Right atrium auricular region (tissue), 2 donors: ENCODE measurements around the gene EME1. TPM values are rescaled to one million over a fixed set of nuclear protein-coding genes. Genes with fewer than 3 reads are reported as not detected.
A peak's percentile ranks its signal among the peaks of the same experiment; 100 is the strongest.
"Not testable (repeated sequence)": the region's sequence is repeated elsewhere in the genome, so short reads cannot be mapped to it uniquely, and the experiment has no call there.

Experiments
- DNase-seq: peaks from one replicate; pipeline ENCODE4 v3.0.0-alpha.2; 2019; ENCODE audit warnings: low spot score
- H3K27ac ChIP-seq, 2 donors: fragments of 200-600 bp; sonication (generic); 1 replicate in 1 of 2; 2 replicates in 1 of 2; pipeline ENCODE4 v1.5.1; 2016 to 2019
- H3K27me3 ChIP-seq, 2 donors: fragments of 200-600 bp; sonication (generic); one replicate each; pipeline versions ENCODE4 v1.5.1 to v1.6.0; 2017 to 2019
- H3K36me3 ChIP-seq: fragments of 200-600 bp; sonication (generic); one replicate; pipeline ENCODE4 v1.5.1; 2016
- H3K4me1 ChIP-seq, 2 donors: fragments of 200-600 bp; sonication (generic); one replicate each; pipeline versions ENCODE4 v1.5.1 to v1.6.0; 2017 to 2019
- H3K4me3 ChIP-seq, 2 donors: fragments of 200-600 bp; sonication (generic); 1 replicate in 1 of 2; 2 replicates in 1 of 2; pipeline ENCODE4 v1.5.1; 2017 to 2019; ENCODE audit warnings: mild to moderate bottlenecking in 1 of 2, moderate library complexity in 1 of 2
- H3K9me3 ChIP-seq, 2 donors: fragments of 200-600 bp; sonication (generic); one replicate each; pipeline ENCODE4 v1.5.1; 2019
- total RNA-seq, 2 donors: library from RNA; depleted of rRNA; stranded (reverse); fragments of >200 nt; gene quantifications; one replicate each; pipeline ENCODE4 v1.1.0, GENCODE V29; 2016
- TF ChIP-seq, protein P1 (sequence below), 2 donors: fragments of 200-600 bp; sonication (generic); IDR thresholded peaks; one replicate each; pipeline ENCODE4 v1.5.1; 2019; ENCODE audit warnings: antibody characterized with exemption in 2 of 2

The EME1 gene
- total RNA-seq, 2 donors from 2014 or later, result 0.33 TPM; not detected in 1

- Histone ChIP-seq H3K27ac (peak overlapping the region; percentile 86 to 92), H3K36me3 (no peaks in the 10 kb centered on the region), H3K4me3 (peak overlapping the region; percentile 58 to 75), H3K27me3 (no peaks in the 10 kb centered on the region), H3K9me3 (no peaks in the 10 kb centered on the region), H3K4me1 (peaks cover 0 to 44% of the 10 kb centered on the region in 2 donors)
- DNase-seq, result no peak
- TF ChIP-seq, protein P1, sequence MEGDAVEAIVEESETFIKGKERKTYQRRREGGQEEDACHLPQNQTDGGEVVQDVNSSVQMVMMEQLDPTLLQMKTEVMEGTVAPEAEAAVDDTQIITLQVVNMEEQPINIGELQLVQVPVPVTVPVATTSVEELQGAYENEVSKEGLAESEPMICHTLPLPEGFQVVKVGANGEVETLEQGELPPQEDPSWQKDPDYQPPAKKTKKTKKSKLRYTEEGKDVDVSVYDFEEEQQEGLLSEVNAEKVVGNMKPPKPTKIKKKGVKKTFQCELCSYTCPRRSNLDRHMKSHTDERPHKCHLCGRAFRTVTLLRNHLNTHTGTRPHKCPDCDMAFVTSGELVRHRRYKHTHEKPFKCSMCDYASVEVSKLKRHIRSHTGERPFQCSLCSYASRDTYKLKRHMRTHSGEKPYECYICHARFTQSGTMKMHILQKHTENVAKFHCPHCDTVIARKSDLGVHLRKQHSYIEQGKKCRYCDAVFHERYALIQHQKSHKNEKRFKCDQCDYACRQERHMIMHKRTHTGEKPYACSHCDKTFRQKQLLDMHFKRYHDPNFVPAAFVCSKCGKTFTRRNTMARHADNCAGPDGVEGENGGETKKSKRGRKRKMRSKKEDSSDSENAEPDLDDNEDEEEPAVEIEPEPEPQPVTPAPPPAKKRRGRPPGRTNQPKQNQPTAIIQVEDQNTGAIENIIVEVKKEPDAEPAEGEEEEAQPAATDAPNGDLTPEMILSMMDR (IDR thresholded peaks at IDR 0.05), result no peak
These were observed 53.4 kb downstream of the EME1 start for GRCh38 chr17:50426472-50426782.

DNA sequence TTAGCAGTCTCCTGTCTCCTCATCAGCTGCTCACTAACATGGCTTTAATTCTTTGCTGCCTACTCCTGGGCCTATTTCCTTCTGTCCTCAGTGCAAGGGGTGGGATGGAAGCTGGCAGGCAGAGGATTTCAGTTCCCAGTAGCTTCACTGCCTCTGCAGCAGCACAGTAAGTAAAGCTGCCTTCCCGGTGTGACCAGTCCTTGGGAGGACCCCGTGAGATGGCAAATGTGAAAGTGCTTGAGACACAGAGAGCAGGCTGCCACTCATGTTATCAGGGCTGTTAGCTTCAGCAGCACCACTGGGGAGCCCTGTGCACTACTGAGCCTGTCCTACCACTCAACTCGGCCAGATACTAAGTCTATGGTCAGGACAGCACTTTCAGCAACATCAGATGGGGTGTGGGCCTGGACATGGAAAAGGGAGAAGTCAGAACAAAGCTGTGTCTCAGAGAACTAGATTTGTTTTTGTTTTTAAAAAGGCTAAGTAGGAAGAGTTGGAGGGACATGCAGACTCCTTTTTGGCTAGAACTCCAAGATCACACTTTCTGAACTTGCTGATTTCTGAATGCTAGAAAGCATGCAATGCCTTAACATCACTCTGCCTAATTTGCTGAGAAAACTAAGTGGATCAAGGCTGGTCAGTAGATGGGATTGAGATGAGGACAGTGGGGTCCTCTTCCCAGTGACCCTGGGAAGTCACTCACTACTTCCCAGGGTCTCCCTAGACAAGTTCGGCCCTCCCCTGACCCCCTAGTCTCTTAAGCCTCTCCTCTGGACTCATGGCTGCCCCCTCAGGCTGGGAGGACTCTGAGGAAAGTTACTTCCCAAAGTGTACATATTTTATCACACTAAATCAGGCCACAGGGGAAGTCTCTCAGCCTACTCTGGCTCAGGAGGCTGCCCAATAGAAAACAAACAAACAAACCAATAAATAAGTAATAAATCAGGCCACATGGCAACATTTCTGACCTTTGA, 54.1 kb downstream of the EME1 start:
- Histone ChIP-seq H3K9me3 (no peaks in the 10 kb centered on the region), H3K27ac (peak overlapping the region; percentile 86 to 92), H3K4me3 (peak overlapping the region; percentile 58 to 75), H3K36me3 (no peaks in the 10 kb centered on the region), H3K27me3 (no peaks in the 10 kb centered on the region), H3K4me1 (peaks cover 0 to 44% of the 10 kb centered on the region in 2 donors)
- DNase-seq, result peak; percentile 61
- TF ChIP-seq, protein P1 (IDR thresholded peaks at IDR 0.05), result no peak

DNA sequence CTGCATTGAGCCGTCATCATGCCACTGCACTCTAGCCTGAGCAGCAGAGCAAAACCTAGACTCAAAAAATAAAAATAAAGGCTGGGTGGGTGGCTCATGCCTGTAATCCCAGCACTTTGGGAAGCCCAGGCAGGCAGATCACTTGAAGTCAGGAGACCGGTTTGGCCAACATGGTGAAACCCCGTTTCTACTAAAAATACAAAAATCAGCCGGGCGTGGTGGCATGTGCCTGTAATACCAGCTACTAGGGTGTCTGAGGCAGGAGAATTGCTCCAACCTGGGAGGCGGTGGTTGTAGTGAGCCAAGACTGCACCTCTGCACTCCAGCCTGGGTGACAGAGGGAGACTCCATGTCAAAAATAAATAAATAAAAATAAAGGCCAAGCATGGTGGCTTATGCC, 55.1 kb downstream of the EME1 start:
- H3K27me3 ChIP-seq, DNase-seq, H3K4me3 ChIP-seq, H3K9me3 ChIP-seq, H3K36me3 ChIP-seq: not testable (repeated sequence)
- Histone ChIP-seq H3K27ac (peak overlapping the region; percentile 86 to 92), H3K4me1 (peaks cover 0 to 44% of the 10 kb centered on the region in 2 donors)

DNA sequence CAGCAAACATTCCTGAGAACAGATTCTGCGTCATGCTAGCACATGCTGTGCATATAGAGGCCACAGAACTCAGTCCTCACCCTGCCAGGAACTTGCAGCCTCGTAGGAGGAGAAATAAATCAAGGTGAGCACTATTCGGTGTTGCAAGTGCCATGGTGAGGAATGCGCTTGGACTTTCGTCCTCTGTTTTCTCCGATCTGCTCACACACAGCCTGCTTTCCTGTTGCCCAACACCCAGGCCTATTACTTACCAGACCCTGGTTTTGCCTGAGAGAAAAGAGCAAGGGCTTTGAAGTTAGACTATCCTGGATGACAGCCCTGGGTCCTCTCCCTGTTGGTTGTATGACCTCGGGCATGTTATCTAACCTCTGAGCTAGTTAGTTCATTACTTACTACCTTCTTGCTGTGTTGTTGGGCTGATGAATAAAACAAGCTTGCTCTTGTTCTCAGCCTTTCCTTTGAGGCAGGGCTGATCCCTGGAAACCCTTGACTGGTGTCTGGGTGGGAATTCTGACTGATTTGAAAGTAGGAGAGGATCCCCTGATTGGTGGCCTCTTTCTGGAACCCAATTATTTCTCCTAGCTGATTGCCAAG, 55.9 kb downstream of the EME1 start:
- Histone ChIP-seq H3K9me3 (no peaks in the 10 kb centered on the region), H3K36me3 (no peaks in the 10 kb centered on the region), H3K27ac (peak overlapping the region in 1 of 2 donors; percentile 15), H3K27me3 (no peaks in the 10 kb centered on the region), H3K4me1 (peaks cover 0 to 44% of the 10 kb centered on the region in 2 donors), H3K4me3 (no peak overlapping the region)
- TF ChIP-seq, protein P1 (IDR thresholded peaks at IDR 0.05), result no peak
- no peak for DNase-seq

DNA sequence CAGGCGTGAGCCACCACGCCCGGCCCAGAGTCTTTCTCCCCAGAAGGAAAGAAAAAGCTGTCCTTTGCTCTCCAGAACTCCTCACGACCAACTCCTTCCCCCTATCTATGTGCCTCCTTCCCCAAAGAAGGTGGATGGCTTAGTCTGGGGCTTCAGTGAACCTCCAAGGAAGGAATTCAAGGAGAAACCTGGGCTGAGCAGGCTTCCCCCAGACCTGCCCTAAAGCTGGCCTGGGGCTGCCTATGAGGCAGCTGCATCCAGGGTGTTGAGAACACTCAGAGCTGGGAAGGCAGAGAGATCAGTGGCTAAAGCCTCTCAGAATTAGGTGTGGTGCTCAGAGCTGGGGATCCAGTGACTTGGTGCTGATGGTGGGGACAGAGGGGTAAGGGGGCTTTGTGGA, 56.8 kb downstream of the EME1 start:
- Histone ChIP-seq H3K27me3 (no peaks in the 10 kb centered on the region), H3K4me1 (peaks cover 0 to 37% of the 10 kb centered on the region in 2 donors), H3K4me3 (no peak overlapping the region), H3K36me3 (no peaks in the 10 kb centered on the region), H3K9me3 (no peaks in the 10 kb centered on the region), H3K27ac (no peak overlapping the region)
- TF ChIP-seq, protein P1 (IDR thresholded peaks at IDR 0.05), result no peak
- no peak for DNase-seq

Other genes with a start within 250 kb of the EME1 start
- gene SAMD14, start 243.1 kb upstream of the EME1 start, total RNA-seq, result 1 to 10 TPM in 1 of 2 donors, under 1 TPM in 1; 0.78 to 1.1 TPM
- gene PPP1R9B, start 222.6 kb upstream of the EME1 start, total RNA-seq, result 10 to 100 TPM; 16.9 to 24.2 TPM
- gene SGCA, start 207.2 kb upstream of the EME1 start, total RNA-seq, result 100 to 1,000 TPM; 120 to 207 TPM
- 100 to 1,000 TPM in 1 of 2 donors, 10 to 100 TPM in 1; 19.8 to 180 TPM for gene COL1A1, start 171.6 kb upstream of the EME1 start, total RNA-seq
- not detected for gene TMEM92, start 98.8 kb upstream of the EME1 start, total RNA-seq
- 10 to 100 TPM; 17.1 to 20.6 TPM for gene XYLT2, start 27.1 kb upstream of the EME1 start, total RNA-seq
- gene MRPL27, start within 50 bp of the EME1 start, total RNA-seq, result 10 to 100 TPM; 87.1 to 91.0 TPM
- gene LRRC59, start 24.3 kb downstream of the EME1 start, total RNA-seq, result 10 to 100 TPM; 31.7 to 50.6 TPM
- 10 to 100 TPM; 22.2 to 42.6 TPM for gene ACSF2, start 53.0 kb downstream of the EME1 start, total RNA-seq
- gene CHAD, start 95.7 kb downstream of the EME1 start, total RNA-seq, result under 1 TPM in 1 of 2 donors, not detected in 1; 0.70 TPM
- gene RSAD1, start 105.6 kb downstream of the EME1 start, total RNA-seq, result 10 to 100 TPM; 19.1 to 19.3 TPM
- gene MYCBPAP, start 135.2 kb downstream of the EME1 start, total RNA-seq, result under 1 TPM; 0.16 to 0.19 TPM
- gene EPN3, start 159.5 kb downstream of the EME1 start, total RNA-seq, result 10 to 100 TPM in 1 of 2 donors, 1 to 10 TPM in 1; 4.5 to 13.3 TPM
- 10 to 100 TPM; 42.8 to 59.3 TPM for gene SPATA20, start 173.9 kb downstream of the EME1 start, total RNA-seq
- gene CACNA1G, start 187.5 kb downstream of the EME1 start, total RNA-seq, result 1 to 10 TPM; 4.3 to 6.2 TPM